Skeletal muscle tissue (tissue), 4 donors: ENCODE data around the gene DMBX1. TPM values are rescaled to one million over a fixed set of nuclear protein-coding genes. Genes with fewer than 3 reads are reported as not detected.
A peak's percentile ranks its signal among the peaks of the same experiment; 100 is the strongest.

Experiments
- H3K27ac ChIP-seq: one replicate; pipeline ENCODE4 v1.7.0; 2013; ENCODE audit warnings: mild to moderate bottlenecking, low read depth, low read length, inconsistent platforms
- H3K27me3 ChIP-seq, 3 donors: one replicate each; pipeline ENCODE4 v1.7.0; 2013; ENCODE audit warnings: low read length in 3 of 3; ENCODE audit not compliant: control insufficient read depth in 3 of 3, insufficient read depth in 3 of 3
- H3K36me3 ChIP-seq, 3 donors: one replicate each; pipeline ENCODE4 v1.7.0; 2013; ENCODE audit warnings: low read length in 3 of 3; ENCODE audit not compliant: control insufficient read depth in 3 of 3, insufficient read depth in 3 of 3
- H3K4me1 ChIP-seq, 3 donors: one replicate each; pipeline ENCODE4 v1.7.0; 2013; ENCODE audit warnings: low read length in 3 of 3, mild to moderate bottlenecking in 3 of 3; ENCODE audit not compliant: control insufficient read depth in 3 of 3, insufficient read depth in 3 of 3
- H3K4me3 ChIP-seq, 3 donors: one replicate each; pipeline ENCODE4 v1.7.0; 2013; ENCODE audit warnings: low read length in 3 of 3
- H3K9ac ChIP-seq, 3 donors: one replicate each; pipeline ENCODE4 v1.7.0; 2013; ENCODE audit warnings: low read length in 3 of 3, mild to moderate bottlenecking in 3 of 3, moderate library complexity in 2 of 3, low read depth in 1 of 3
- H3K9me3 ChIP-seq, 3 donors: one replicate each; pipeline ENCODE4 v1.7.0; 2013; ENCODE audit warnings: low read length in 3 of 3; ENCODE audit not compliant: control insufficient read depth in 3 of 3
- total RNA-seq: library from RNA; depleted of rRNA; stranded (reverse); fragments of >200 nt; gene quantifications from one replicate; pipeline ENCODE4 v1.2.3, GENCODE V29; 2014
- donor health status: Osteomylitis.

DMBX1 gene
- total RNA-seq, 1 donor from 2014 or later, result not detected

GRCh38 chr1:46522969-46523320 is 33.3 kb downstream of the DMBX1 start:
- no peak overlapping the region for H3K4me3 ChIP-seq
- no peak overlapping the region for H3K27ac ChIP-seq
- H3K36me3 ChIP-seq, result no peaks in the 10 kb centered on the region
- H3K4me1 ChIP-seq, result peaks cover 0 to 4% (median 0%) of the 10 kb centered on the region in 3 donors
- H3K9me3 ChIP-seq, result no peaks in the 10 kb centered on the region
- H3K27me3 ChIP-seq, result peaks cover 0 to 33% (median 22%) of the 10 kb centered on the region in 3 donors
- no peak overlapping the region for H3K9ac ChIP-seq

GRCh38 chr1:46523496-46524353 is 34.1 kb downstream of the DMBX1 start:
- no peaks in the 10 kb centered on the region for H3K36me3 ChIP-seq
- no peaks in the 10 kb centered on the region for H3K9me3 ChIP-seq
- H3K4me1 ChIP-seq, result peaks cover 0 to 4% (median 0%) of the 10 kb centered on the region in 3 donors
- H3K27me3 ChIP-seq, result peaks cover 0 to 34% (median 27%) of the 10 kb centered on the region in 3 donors
- no peak overlapping the region for H3K27ac ChIP-seq
- H3K9ac ChIP-seq, result no peak overlapping the region
- H3K4me3 ChIP-seq, result no peak overlapping the region

- no peak overlapping the region for H3K9ac ChIP-seq
- H3K4me3 ChIP-seq, result no peak overlapping the region
- no peaks in the 10 kb centered on the region for H3K36me3 ChIP-seq
- peaks cover 0 to 4% (median 0%) of the 10 kb centered on the region in 3 donors for H3K4me1 ChIP-seq
- H3K27ac ChIP-seq, result no peak overlapping the region
- peaks cover 0 to 41% (median 34%) of the 10 kb centered on the region in 3 donors for H3K27me3 ChIP-seq
- no peaks in the 10 kb centered on the region for H3K9me3 ChIP-seq
Measured at GRCh38 chr1:46524843-46525242, 35.2 kb downstream of the DMBX1 start.

- H3K27me3 ChIP-seq, result peaks cover 0 to 42% (median 32%) of the 10 kb centered on the region in 3 donors
Measured at GRCh38 chr1:46525253-46525983, 35.8 kb downstream of the DMBX1 start.

GRCh38 chr1:46526013-46526690 is 36.5 kb downstream of the DMBX1 start:
- H3K4me3 ChIP-seq, result no peak overlapping the region

More at GRCh38 chr1:46525253-46525983, 35.8 kb downstream of the DMBX1 start:
- no peaks in the 10 kb centered on the region for H3K9me3 ChIP-seq
- no peak overlapping the region for H3K27ac ChIP-seq
- H3K9ac ChIP-seq, result no peak overlapping the region
- H3K4me3 ChIP-seq, result no peak overlapping the region
- H3K36me3 ChIP-seq, result no peaks in the 10 kb centered on the region
- H3K4me1 ChIP-seq, result peaks cover 0 to 4% (median 0%) of the 10 kb centered on the region in 3 donors

GRCh38 chr1:46526691-46527291 is 37.2 kb downstream of the DMBX1 start:
- no peak overlapping the region for H3K27ac ChIP-seq
- peaks cover 0 to 41% (median 36%) of the 10 kb centered on the region in 3 donors for H3K27me3 ChIP-seq
- H3K4me1 ChIP-seq, result peaks cover 0 to 4% (median 0%) of the 10 kb centered on the region in 3 donors
- H3K36me3 ChIP-seq, result no peaks in the 10 kb centered on the region
- H3K9me3 ChIP-seq, result no peaks in the 10 kb centered on the region
- H3K9ac ChIP-seq, result no peak overlapping the region
- no peak overlapping the region for H3K4me3 ChIP-seq

More at GRCh38 chr1:46526013-46526690, 36.5 kb downstream of the DMBX1 start:
- Histone ChIP-seq H3K36me3 (no peaks in the 10 kb centered on the region), H3K4me1 (peaks cover 0 to 4% (median 0%) of the 10 kb centered on the region in 3 donors), H3K9ac (no peak overlapping the region), H3K9me3 (no peaks in the 10 kb centered on the region), H3K27ac (no peak overlapping the region), H3K27me3 (peaks cover 0 to 41% (median 34%) of the 10 kb centered on the region in 3 donors)

- Histone ChIP-seq H3K36me3 (no peaks in the 10 kb centered on the region), H3K4me3 (no peak overlapping the region), H3K4me1 (peaks cover 0 to 4% (median 4%) of the 10 kb centered on the region in 3 donors), H3K27ac (no peak overlapping the region), H3K9ac (no peak overlapping the region), H3K27me3 (peaks cover 0 to 44% (median 34%) of the 10 kb centered on the region in 3 donors), H3K9me3 (no peaks in the 10 kb centered on the region)
Measured at GRCh38 chr1:46527474-46528296, 38.0 kb downstream of the DMBX1 start.

GRCh38 chr1:46528297-46528955 is 38.8 kb downstream of the DMBX1 start:
- Histone ChIP-seq H3K27ac (no peak overlapping the region), H3K9ac (peak overlapping the region in 1 of 3 donors; percentile 25), H3K36me3 (no peaks in the 10 kb centered on the region), H3K9me3 (no peaks in the 10 kb centered on the region), H3K27me3 (peaks cover 0 to 44% (median 34%) of the 10 kb centered on the region in 3 donors), H3K4me3 (no peak overlapping the region), H3K4me1 (peaks cover under 1 to 7% (median 5%) of the 10 kb centered on the region in 3 donors)
